Chondrocyte (in vitro differentiated cells): ENCODE measurements around the gene RPH3AL. TPM values are rescaled to one million over a fixed set of nuclear protein-coding genes. Genes with fewer than 3 reads are reported as not detected.

ENCODE experiments used
- DNase-seq: peaks from one replicate; pipeline ENCODE4 v3.0.0; 2021; ENCODE audit warnings: mixed read lengths, low spot score
- H3K27ac Mint-ChIP-seq: one replicate; pipeline ENCODE4 v1.8.0; 2021; ENCODE audit warnings: mild to moderate bottlenecking, moderate library complexity, mixed read lengths; ENCODE audit not compliant: unreplicated experiment
- H3K27me3 Mint-ChIP-seq: 2 replicates; pipeline ENCODE4 v1.8.0; 2021; ENCODE audit warnings: low read depth, mixed read lengths
- H3K36me3 Mint-ChIP-seq: 2 replicates; pipeline ENCODE4 v1.8.0; 2021; ENCODE audit warnings: low read depth, mixed read lengths
- H3K4me1 Mint-ChIP-seq: 2 replicates; pipeline ENCODE4 v1.8.0; 2021; ENCODE audit warnings: low read depth, mild to moderate bottlenecking, mixed read lengths
- H3K4me3 Mint-ChIP-seq: one replicate; pipeline ENCODE4 v1.8.0; 2021; ENCODE audit warnings: mild to moderate bottlenecking, moderate library complexity, mixed read lengths; ENCODE audit not compliant: unreplicated experiment
- H3K9me3 Mint-ChIP-seq: 2 replicates; pipeline ENCODE4 v1.8.0; 2021; ENCODE audit warnings: low read depth, mixed read lengths
- total RNA-seq: library from RNA; stranded (reverse); gene quantifications from 3 replicates; pipeline ENCODE4 v1.2.1, GENCODE V29; 2021
- TF ChIP-seq, protein P1 (sequence below): fragments of 200-600 bp; sonication (generic); IDR thresholded peaks from 2 replicates; pipeline ENCODE4 v1.5.0; 2021; ENCODE audit warnings: antibody characterized with exemption, mild to moderate bottlenecking, moderate library complexity

The RPH3AL gene
- total RNA-seq, 1 donor from 2014 or later, result 4.1 TPM

DNA sequence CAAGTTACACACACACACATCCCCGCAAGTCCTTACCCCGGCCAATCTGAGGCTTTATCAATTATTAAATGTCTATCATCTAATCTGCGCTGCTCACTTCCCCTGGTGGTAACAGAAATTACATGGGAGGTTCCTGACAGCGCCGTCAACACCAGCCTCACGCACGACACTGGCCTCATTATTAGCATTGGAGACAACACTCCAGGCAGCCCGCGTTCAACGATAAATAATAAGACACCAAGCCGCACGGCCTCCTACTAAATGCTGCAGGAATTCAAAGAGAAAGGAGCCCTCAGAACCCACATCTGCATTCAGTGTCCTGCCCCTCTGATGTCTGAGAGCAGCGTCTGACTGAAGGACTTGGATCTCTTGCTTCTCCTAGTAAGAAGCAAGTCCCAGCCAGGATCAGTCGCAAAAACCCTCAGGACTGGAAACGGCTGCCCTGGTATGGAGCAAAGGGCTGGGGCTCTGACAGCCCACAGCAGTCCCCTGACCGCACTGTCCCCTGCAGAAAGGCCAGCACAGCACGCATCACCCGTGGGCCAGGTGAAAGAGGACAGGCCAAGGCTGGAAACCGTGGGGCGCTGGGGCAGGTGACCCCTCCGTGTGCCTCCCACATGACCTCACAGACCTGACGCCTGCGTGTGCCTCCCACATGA, 7.6 kb upstream of the RPH3AL start:
- TF ChIP-seq, protein P1, sequence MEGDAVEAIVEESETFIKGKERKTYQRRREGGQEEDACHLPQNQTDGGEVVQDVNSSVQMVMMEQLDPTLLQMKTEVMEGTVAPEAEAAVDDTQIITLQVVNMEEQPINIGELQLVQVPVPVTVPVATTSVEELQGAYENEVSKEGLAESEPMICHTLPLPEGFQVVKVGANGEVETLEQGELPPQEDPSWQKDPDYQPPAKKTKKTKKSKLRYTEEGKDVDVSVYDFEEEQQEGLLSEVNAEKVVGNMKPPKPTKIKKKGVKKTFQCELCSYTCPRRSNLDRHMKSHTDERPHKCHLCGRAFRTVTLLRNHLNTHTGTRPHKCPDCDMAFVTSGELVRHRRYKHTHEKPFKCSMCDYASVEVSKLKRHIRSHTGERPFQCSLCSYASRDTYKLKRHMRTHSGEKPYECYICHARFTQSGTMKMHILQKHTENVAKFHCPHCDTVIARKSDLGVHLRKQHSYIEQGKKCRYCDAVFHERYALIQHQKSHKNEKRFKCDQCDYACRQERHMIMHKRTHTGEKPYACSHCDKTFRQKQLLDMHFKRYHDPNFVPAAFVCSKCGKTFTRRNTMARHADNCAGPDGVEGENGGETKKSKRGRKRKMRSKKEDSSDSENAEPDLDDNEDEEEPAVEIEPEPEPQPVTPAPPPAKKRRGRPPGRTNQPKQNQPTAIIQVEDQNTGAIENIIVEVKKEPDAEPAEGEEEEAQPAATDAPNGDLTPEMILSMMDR, result no peak
- Mint-ChIP-seq H3K27ac (no peak overlapping the region), H3K27me3 (no peaks in the 10 kb centered on the region), H3K4me1 (peaks cover 14% of the 10 kb centered on the region), H3K36me3 (no peaks in the 10 kb centered on the region), H3K4me3 (no peak overlapping the region), H3K9me3 (no peaks in the 10 kb centered on the region)
- no peak for DNase-seq

- no peak for DNase-seq
- no peaks in the 10 kb centered on the region for H3K36me3 Mint-ChIP-seq
- no peaks in the 10 kb centered on the region for H3K27me3 Mint-ChIP-seq
- no peaks in the 10 kb centered on the region for H3K9me3 Mint-ChIP-seq
- TF ChIP-seq, protein P1, result no peak
- no peak overlapping the region for H3K4me3 Mint-ChIP-seq
- H3K27ac Mint-ChIP-seq, result no peak overlapping the region
- peaks cover 14% of the 10 kb centered on the region for H3K4me1 Mint-ChIP-seq
Observed at GRCh38 chr17:358491-359151, 6.0 kb upstream of the RPH3AL start.

DNA sequence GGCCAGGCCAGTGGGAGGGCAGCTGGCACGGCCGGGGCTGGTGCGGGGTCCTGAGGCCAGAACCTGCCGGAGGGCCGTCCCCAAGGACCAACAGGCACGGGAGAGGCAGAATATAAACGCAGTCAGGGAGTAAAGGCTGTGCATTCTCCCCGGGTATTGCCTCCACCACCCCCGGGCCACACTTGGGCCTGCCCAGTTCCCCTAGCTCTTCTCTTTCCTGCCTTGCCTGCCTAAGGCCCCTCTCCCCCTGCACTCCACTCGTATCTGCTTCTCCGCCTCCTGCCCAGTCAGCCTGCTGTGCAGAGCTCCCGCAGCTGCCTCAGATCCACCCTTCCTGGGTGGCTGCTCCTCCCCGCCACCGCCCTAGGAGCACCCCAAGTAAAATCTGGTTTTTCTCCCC, 5.0 kb upstream of the RPH3AL start:
- Mint-ChIP-seq H3K9me3 (no peaks in the 10 kb centered on the region), H3K27ac (no peak overlapping the region), H3K27me3 (no peaks in the 10 kb centered on the region), H3K4me1 (peaks cover 22% of the 10 kb centered on the region), H3K36me3 (no peaks in the 10 kb centered on the region), H3K4me3 (no peak overlapping the region)
- DNase-seq, result no peak
- TF ChIP-seq, protein P1, result no peak

- Mint-ChIP-seq H3K36me3 (no peaks in the 10 kb centered on the region), H3K4me1 (peaks cover 30% of the 10 kb centered on the region), H3K9me3 (no peaks in the 10 kb centered on the region), H3K27me3 (no peaks in the 10 kb centered on the region), H3K27ac (no peak overlapping the region), H3K4me3 (no peak overlapping the region)
- TF ChIP-seq, protein P1, result no peak
- no peak for DNase-seq
Observed at GRCh38 chr17:356671-357434, 4.2 kb upstream of the RPH3AL start.
